ENCODE results near the gene PDE7B.

PDE7B gene

GRCh38 chr6:136035378-136036070, 184.0 kb downstream of the PDE7B start:
- no peak for FAIRE-seq

- no peak for FAIRE-seq
Measured at GRCh38 chr6:136036071-136036380, 184.5 kb downstream of the PDE7B start.

- no peak for FAIRE-seq
Measured at GRCh38 chr6:136036601-136037000, 185.1 kb downstream of the PDE7B start.

- FAIRE-seq: no peak
Measured at GRCh38 chr6:136037242-136037875, 185.9 kb downstream of the PDE7B start.

- FAIRE-seq: no peak
Measured at GRCh38 chr6:136037876-136038460, 186.5 kb downstream of the PDE7B start.

- no peak for FAIRE-seq
Measured at GRCh38 chr6:136038531-136038930, 187.0 kb downstream of the PDE7B start.

GRCh38 chr6:136039185-136039584, 187.7 kb downstream of the PDE7B start:
- no peak for FAIRE-seq

GRCh38 chr6:136050475-136050874, 199.0 kb downstream of the PDE7B start:
- no peak for FAIRE-seq

GRCh38 chr6:136051140-136051775, 199.8 kb downstream of the PDE7B start:
- no peak for FAIRE-seq

- FAIRE-seq: no peak
Measured at GRCh38 chr6:136052031-136052430, 200.5 kb downstream of the PDE7B start.

- FAIRE-seq: no peak
Measured at GRCh38 chr6:136058852-136059251, 207.4 kb downstream of the PDE7B start.

GRCh38 chr6:136059308-136059707, 207.8 kb downstream of the PDE7B start:
- FAIRE-seq: no peak

GRCh38 chr6:136060052-136060451, 208.6 kb downstream of the PDE7B start:
- no peak for FAIRE-seq

GRCh38 chr6:136060759-136061158, 209.3 kb downstream of the PDE7B start:
- no peak for FAIRE-seq

- FAIRE-seq: no peak
Measured at GRCh38 chr6:136061701-136062100, 210.2 kb downstream of the PDE7B start.

GRCh38 chr6:136063096-136063495, 211.6 kb downstream of the PDE7B start:
- no peak for FAIRE-seq

- no peak for FAIRE-seq
Measured at GRCh38 chr6:136066005-136066404, 214.5 kb downstream of the PDE7B start.

GRCh38 chr6:136067731-136068341, 216.3 kb downstream of the PDE7B start:
- no peak for FAIRE-seq

GRCh38 chr6:136069119-136069518, 217.6 kb downstream of the PDE7B start:
- no peak for FAIRE-seq

GRCh38 chr6:136070815-136071214, 219.3 kb downstream of the PDE7B start:
- no peak for FAIRE-seq

- no peak for FAIRE-seq
Measured at GRCh38 chr6:136072691-136073090, 221.2 kb downstream of the PDE7B start.

GRCh38 chr6:136073216-136073615, 221.7 kb downstream of the PDE7B start:
- no peak for FAIRE-seq

GRCh38 chr6:136076496-136076895, 225.0 kb downstream of the PDE7B start:
- no peak for FAIRE-seq

Data from colon (tissue), 2 donors.